ENCODE results near the gene XRCC1.

The XRCC1 gene

DNA sequence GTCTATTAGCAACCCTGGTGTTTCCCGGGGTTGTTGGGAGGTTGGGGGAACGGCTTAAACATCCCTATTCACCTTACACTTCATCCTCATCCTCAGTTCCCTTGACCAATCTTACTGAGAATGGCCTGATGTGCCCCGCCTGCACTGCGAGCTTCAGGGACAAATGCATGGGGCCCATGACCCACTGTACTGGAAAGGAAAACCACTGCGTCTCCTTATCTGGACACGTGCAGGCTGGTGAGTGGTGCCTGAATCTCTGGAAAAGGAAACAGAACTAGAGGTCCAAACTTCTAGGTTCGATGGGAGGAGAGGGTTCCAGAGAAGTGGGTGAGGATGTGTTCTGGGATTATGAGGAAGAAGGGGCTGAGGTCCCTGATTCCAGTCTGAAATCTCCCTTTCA, 6.1 kb upstream of the XRCC1 start:
- TF ChIP-seq POU2F2 (IDR thresholded peaks at IDR 0.05; ENCODE audit: low read depth, low read length) = no peak
- TF ChIP-seq PAX5 (IDR thresholded peaks at IDR 0.05; ENCODE audit: insufficient read depth, low read length, severe bottlenecking) = no peak
- no peak for TF ChIP-seq POLR2A (IDR thresholded peaks at IDR 0.05; ENCODE audit: low read depth, low read length)
- TF ChIP-seq TAF1 (IDR thresholded peaks at IDR 0.05; ENCODE audit: low read depth, low read length) = no peak
- TF ChIP-seq SPI1 (IDR thresholded peaks at IDR 0.05; ENCODE audit: low read depth, low read length) = no peak
- no peak for TF ChIP-seq POLR2AphosphoS5 (IDR thresholded peaks at IDR 0.05; ENCODE audit: low read depth, low read length)
- FAIRE-seq = no peak
- DNase-seq (ENCODE audit: insufficient read length, low spot score) = no peak

DNA sequence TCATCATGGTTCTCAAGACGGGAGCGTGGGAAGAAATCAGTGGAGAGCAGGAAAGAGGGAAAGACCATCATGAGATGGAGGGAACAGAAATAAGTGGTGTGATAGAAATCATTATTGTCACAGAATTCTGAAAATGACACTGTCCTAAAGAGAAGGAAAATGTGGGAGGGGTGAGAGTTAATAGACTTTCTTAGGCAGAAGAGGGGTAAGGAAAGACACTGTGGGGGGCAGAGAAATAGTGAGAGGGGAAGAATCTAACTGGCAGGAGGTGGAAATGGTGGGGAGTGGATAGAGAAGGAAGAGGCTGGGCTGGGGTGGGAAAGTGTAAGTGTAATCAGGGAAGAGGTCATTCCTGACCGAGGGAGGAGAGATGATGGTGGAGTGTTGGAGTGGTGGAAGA, 3.5 kb upstream of the XRCC1 start:
- no peak for TF ChIP-seq POU2F2 (IDR thresholded peaks at IDR 0.05; ENCODE audit: low read depth, low read length)
- no peak for TF ChIP-seq POLR2A (IDR thresholded peaks at IDR 0.05; ENCODE audit: low read depth, low read length)
- no peak for TF ChIP-seq POLR2AphosphoS5 (IDR thresholded peaks at IDR 0.05; ENCODE audit: low read depth, low read length)
- no peak for TF ChIP-seq TAF1 (IDR thresholded peaks at IDR 0.05; ENCODE audit: low read depth, low read length)
- TF ChIP-seq PAX5 (IDR thresholded peaks at IDR 0.05; ENCODE audit: insufficient read depth, low read length, severe bottlenecking) = no peak
- TF ChIP-seq SPI1 (IDR thresholded peaks at IDR 0.05; ENCODE audit: low read depth, low read length) = no peak
- DNase-seq (ENCODE audit: insufficient read length, low spot score) (no peak), FAIRE-seq (no peak)

DNA sequence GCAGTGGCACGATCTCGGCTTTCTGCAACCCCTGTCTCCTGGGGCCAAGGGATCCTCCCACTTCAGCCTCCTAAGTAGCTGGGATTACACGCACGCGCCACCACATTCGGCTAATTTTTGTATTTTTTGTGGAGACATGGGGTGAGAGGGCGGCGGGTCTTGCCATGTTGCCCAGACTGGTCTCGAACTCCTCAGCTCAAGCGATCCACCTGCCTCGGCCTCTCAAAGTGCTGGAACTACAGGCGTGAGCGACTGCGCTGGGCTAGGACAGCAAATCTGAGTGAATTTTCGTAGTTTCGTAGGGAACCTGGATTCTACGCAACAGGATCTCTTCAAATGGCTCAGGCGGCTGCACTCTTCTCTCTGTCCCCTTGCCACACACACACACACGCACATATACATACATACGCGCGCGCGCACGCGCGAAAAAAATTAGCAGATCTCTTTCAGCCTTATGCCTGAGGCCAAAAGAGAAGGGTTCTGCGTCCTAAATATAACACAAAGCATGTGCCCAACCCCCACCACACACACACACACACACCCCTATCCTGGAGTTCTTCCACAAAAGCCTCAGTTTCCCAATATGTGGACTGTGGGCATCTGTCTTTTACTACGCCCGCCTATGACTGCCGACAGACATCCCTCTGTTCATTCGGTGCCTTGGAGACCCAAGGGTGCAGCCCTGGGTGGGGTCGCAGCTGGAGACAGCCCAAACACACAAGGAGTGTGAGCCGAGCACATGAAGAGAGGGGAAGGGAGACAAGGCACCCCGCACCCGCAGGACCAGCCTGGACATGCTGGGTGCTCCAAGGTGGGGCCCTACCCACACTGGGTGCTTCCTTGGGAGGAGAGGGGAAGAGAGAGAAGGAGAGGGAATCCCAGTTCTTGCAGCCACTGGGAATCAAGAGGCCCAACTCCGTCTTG, 890 bp upstream of the XRCC1 start:
- TF ChIP-seq SPI1 (IDR thresholded peaks at IDR 0.05; ENCODE audit: low read depth, low read length) (no peak), POLR2AphosphoS5 (IDR thresholded peaks at IDR 0.05; ENCODE audit: low read depth, low read length) (no peak), PAX5 (IDR thresholded peaks at IDR 0.05; ENCODE audit: insufficient read depth, low read length, severe bottlenecking) (no peak), TAF1 (IDR thresholded peaks at IDR 0.05; ENCODE audit: low read depth, low read length) (no peak), POLR2A (IDR thresholded peaks at IDR 0.05; ENCODE audit: low read depth, low read length) (no peak), POU2F2 (IDR thresholded peaks at IDR 0.05; ENCODE audit: low read depth, low read length) (no peak)
- no peak for FAIRE-seq
- DNase-seq (ENCODE audit: insufficient read length, low spot score) = no peak

DNA sequence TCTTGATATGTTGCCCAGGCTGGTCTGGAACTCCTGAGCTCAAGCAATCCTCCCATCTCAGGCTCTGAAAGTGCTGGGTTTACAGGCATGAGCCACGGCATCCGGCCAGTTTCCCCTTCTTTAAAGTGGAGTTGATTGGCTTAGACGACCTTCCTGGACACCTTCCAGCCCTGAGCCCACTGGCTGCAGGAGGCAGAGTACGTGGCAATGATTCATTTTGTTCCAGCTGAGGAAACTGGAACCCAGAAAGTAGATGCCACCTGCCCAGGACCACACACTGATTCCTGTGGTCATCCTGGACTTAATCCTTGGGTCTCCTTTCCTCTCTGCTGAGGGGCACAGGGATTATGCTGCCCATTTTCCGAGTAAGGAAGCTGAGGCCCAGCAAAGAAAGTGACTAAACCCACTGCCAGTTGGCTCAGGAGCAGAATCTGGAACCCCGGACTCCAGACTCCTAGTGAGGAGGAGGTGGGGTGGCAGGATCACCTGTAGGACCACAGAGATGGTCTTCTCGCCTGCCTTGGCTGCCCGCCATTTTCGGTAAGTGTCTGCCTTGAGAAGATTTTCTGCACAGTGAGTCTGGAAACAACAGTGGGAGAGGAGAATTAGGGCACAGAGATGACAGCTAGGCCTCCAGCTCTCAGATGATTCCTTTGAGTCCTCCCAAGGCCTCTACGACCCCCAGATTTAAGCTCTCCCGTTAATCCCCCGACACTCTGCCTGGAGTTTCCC, 737 bp downstream of the XRCC1 start:
- no peak for TF ChIP-seq SPI1 (IDR thresholded peaks at IDR 0.05; ENCODE audit: low read depth, low read length)
- no peak for TF ChIP-seq PAX5 (IDR thresholded peaks at IDR 0.05; ENCODE audit: insufficient read depth, low read length, severe bottlenecking)
- no peak for TF ChIP-seq POLR2AphosphoS5 (IDR thresholded peaks at IDR 0.05; ENCODE audit: low read depth, low read length)
- TF ChIP-seq POU2F2 (IDR thresholded peaks at IDR 0.05; ENCODE audit: low read depth, low read length) = no peak
- TF ChIP-seq POLR2A (IDR thresholded peaks at IDR 0.05; ENCODE audit: low read depth, low read length) = no peak
- TF ChIP-seq TAF1 (IDR thresholded peaks at IDR 0.05; ENCODE audit: low read depth, low read length) = no peak
- DNase-seq (ENCODE audit: insufficient read length, low spot score) = no peak

DNA sequence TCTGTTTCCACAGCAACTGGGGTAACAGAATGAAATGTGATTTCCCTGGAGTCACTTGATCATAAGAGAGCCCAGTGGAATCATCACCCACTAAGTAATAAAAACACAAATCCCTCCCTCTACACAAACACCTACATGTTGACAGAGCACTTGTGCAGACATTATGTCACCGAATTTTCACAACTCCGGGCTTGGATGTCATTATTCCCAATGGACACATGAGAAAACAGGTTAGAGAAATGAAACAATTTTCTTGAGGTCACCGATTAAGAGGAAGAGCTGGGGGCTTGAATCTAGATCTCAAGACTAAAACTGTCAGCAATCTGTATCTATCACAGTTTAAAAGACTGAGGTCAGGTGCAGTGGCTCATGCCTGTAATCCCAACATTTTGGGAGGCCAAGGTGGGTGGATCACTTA, 3.1 kb downstream of the XRCC1 start:
- FAIRE-seq = no peak
- TF ChIP-seq SPI1 (IDR thresholded peaks at IDR 0.05; ENCODE audit: low read depth, low read length) (no peak), PAX5 (IDR thresholded peaks at IDR 0.05; ENCODE audit: insufficient read depth, low read length, severe bottlenecking) (no peak), POLR2A (IDR thresholded peaks at IDR 0.05; ENCODE audit: low read depth, low read length) (no peak), POLR2AphosphoS5 (IDR thresholded peaks at IDR 0.05; ENCODE audit: low read depth, low read length) (no peak), POU2F2 (IDR thresholded peaks at IDR 0.05; ENCODE audit: low read depth, low read length) (no peak), TAF1 (IDR thresholded peaks at IDR 0.05; ENCODE audit: low read depth, low read length) (no peak)
- DNase-seq (ENCODE audit: insufficient read length, low spot score) = no peak

More for the DNA sequence above, 737 bp downstream of the XRCC1 start:
- peak; percentile 9 for FAIRE-seq

DNA sequence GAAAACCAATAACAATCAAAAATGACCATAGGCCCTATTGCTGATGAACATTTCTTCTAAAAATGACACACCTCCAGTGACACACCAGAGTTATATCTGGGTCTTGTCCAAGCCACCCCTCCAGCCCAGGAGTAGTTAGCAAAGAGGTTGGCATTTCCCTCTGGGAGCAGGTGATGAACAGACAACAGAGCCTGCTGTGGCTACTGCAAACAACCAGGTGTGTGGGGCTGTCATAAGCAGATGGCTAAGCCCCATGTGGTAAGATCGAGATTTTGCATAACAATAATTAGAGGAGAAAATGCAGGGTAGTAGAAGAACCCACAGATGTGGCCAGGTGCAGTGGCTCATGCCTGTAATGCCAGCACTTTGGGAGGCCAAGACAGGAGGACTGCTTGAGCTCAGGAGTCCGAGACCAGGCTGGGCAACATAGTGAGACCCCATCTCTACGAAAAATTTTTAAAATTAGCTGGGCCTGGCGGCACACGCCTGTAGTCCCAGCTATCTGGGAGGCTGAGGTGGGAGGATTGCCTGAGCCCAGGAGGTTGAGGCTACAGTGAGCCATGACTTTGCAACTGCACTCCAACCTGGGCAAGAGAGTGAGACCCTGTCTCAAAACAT, 5.0 kb downstream of the XRCC1 start:
- DNase-seq (ENCODE audit: insufficient read length, low spot score) = no peak

DNA sequence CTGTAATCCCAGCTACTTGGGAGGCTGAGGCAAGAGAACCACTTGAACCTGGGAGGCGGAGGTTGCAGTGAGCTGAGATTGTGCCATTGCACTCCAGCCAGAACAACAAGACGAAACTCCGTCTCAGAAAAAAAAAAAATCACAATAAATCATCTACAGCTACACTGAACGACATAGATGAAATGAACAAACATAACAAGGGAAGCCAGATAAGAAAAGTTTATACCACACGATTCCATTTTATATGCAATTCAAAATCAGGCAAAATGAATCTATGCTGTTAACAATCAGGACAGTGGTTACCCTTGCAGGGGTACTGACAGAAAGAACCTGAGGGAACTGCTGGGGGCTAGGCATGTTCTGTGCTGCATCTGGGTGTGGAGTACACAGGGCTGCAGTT, 5.7 kb downstream of the XRCC1 start:
- DNase-seq (ENCODE audit: insufficient read length, low spot score) = no peak
- no peak for TF ChIP-seq TAF1 (IDR thresholded peaks at IDR 0.05; ENCODE audit: low read depth, low read length)
- TF ChIP-seq POU2F2 (IDR thresholded peaks at IDR 0.05; ENCODE audit: low read depth, low read length) = no peak
- TF ChIP-seq PAX5 (IDR thresholded peaks at IDR 0.05; ENCODE audit: insufficient read depth, low read length, severe bottlenecking) = no peak
- no peak for TF ChIP-seq POLR2AphosphoS5 (IDR thresholded peaks at IDR 0.05; ENCODE audit: low read depth, low read length)
- TF ChIP-seq SPI1 (IDR thresholded peaks at IDR 0.05; ENCODE audit: low read depth, low read length) = no peak
- no peak for TF ChIP-seq POLR2A (IDR thresholded peaks at IDR 0.05; ENCODE audit: low read depth, low read length)
- FAIRE-seq = no peak

More for the DNA sequence above, 5.0 kb downstream of the XRCC1 start:
- TF ChIP-seq PAX5 (IDR thresholded peaks at IDR 0.05; ENCODE audit: insufficient read depth, low read length, severe bottlenecking) (no peak), POU2F2 (IDR thresholded peaks at IDR 0.05; ENCODE audit: low read depth, low read length) (no peak), TAF1 (IDR thresholded peaks at IDR 0.05; ENCODE audit: low read depth, low read length) (no peak), POLR2AphosphoS5 (IDR thresholded peaks at IDR 0.05; ENCODE audit: low read depth, low read length) (no peak), POLR2A (IDR thresholded peaks at IDR 0.05; ENCODE audit: low read depth, low read length) (no peak), SPI1 (IDR thresholded peaks at IDR 0.05; ENCODE audit: low read depth, low read length) (no peak)
- no peak for FAIRE-seq

DNA sequence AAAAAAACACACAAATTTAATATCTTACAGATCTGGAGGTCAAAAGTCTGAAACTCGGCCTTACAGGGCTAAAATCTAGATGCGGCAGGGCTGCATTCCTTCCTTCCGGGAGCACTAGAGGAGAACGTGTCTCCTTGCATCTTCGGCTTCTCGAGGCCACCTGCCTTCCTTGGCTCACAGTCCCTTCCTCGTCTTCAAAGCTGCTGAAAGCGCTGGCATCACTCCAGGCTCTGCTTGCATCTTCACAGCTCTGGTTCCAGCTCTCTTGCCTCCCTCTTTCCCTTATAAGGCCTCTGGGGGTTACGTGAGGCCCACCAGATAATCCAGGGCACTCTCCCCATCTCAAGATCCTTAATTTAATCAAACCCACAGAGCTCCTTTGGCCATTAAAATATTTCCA, 10.5 kb downstream of the XRCC1 start:
- DNase-seq (ENCODE audit: insufficient read length, low spot score) (no peak), FAIRE-seq (no peak)
- TF ChIP-seq POU2F2 (IDR thresholded peaks at IDR 0.05; ENCODE audit: low read depth, low read length) (no peak), POLR2AphosphoS5 (IDR thresholded peaks at IDR 0.05; ENCODE audit: low read depth, low read length) (no peak), PAX5 (IDR thresholded peaks at IDR 0.05; ENCODE audit: insufficient read depth, low read length, severe bottlenecking) (no peak), TAF1 (IDR thresholded peaks at IDR 0.05; ENCODE audit: low read depth, low read length) (no peak), POLR2A (IDR thresholded peaks at IDR 0.05; ENCODE audit: low read depth, low read length) (no peak), SPI1 (IDR thresholded peaks at IDR 0.05; ENCODE audit: low read depth, low read length) (no peak)
